Measurements from ENCODE around the gene RSPO4. TPM values are rescaled to one million over a fixed set of nuclear protein-coding genes. Genes with fewer than 3 reads are reported as not detected.

Gene RSPO4
- total and polyA plus RNA-seq, 2 of the 13 experiments (the other 11 are each of a cell fraction or from before 2014, with no cell fraction given): not detected

DNA sequence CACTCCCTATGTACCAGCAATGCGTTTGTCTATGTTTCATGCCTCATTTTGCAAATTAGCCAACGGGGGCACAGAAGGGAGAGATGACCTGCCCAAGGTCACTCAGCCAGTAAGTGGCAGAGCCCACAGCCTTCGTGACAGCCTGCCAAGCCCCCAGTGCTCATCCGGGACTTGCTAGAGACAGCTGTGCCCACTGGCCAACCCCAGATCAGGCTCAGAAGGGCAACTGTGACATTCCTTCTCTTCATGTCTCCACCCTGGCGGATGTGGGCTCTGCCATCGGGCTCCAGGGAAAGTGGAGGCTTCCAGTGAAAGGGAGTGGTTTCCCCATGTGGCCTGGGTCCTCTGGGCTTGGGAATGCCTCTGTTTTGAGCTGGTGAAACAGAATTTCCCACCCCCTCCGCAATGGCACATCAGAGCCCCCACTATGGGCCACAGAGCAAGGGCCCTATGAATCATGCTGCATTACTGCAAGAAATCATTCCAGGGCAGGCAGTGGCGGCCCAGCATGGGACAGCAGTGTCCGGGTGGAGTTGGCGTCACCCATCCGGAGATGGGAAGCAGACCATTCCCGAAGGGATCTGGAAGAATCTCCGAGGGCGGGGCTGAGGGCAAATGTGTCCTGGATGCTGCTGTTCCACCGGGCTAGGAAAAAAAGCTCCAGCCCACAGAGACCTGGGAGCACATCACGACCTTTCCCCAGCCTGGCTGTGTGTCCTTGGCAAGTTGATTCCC is 9.1 kb downstream of the RSPO4 start:
- in situ Hi-C loops (cut with HindIII; ENCODE audit: extremely low pct_ligation_motif_present, low pct_unique_long_range_greater_than_20kb): no loop called here
- TF ChIP-seq YEATS4 (CRISPR knock-in tag; IDR thresholded peaks at IDR 0.05; ENCODE audit: borderline replicate concordance): no peak
- TF ChIP-seq PBX3 (CRISPR knock-in tag; IDR thresholded peaks at IDR 0.05; ENCODE audit: borderline replicate concordance): no peak
- no peak for TF ChIP-seq MBNL3 (CRISPR knock-in tag; conservative IDR thresholded peaks at IDR 0.05)
- no peak for TF ChIP-seq THAP8 (CRISPR knock-in tag; IDR thresholded peaks at IDR 0.05; ENCODE audit: borderline replicate concordance)
- TF ChIP-seq SRSF4 (IDR thresholded peaks at IDR 0.05; ENCODE audit: low read depth, low read length, poor library complexity, severe bottlenecking): no peak
- no peak for TF ChIP-seq JARID2 (CRISPR knock-in tag; IDR thresholded peaks at IDR 0.05; ENCODE audit: insufficient replicate concordance)
- TF ChIP-seq ZNF576 (CRISPR knock-in tag; IDR thresholded peaks at IDR 0.05): no peak
- TF ChIP-seq ATRX (CRISPR knock-in tag; IDR thresholded peaks at IDR 0.05; ENCODE audit: borderline replicate concordance): no peak
- TF ChIP-seq STAG1 (CRISPR knock-in tag; IDR thresholded peaks at IDR 0.05): no peak
- no peak for TF ChIP-seq MAFK (conservative IDR thresholded peaks at IDR 0.05 in 1 of 2, IDR thresholded peaks at IDR 0.05 in 1 of 2; ENCODE audit: low read length in 2 of 2)
- no TSS peak for BruUV-seq (replicated peaks)
- 11% methylated on average over 16 of the region's 16 CpGs for WGBS (ENCODE audit: low lambda C conversion rate)
- no peak overlapping the region for H3K27ac ChIP-seq (ENCODE audit: extremely low read length, insufficient read depth, low read length)
- ATAC-seq (no peak), DNase-seq (ENCODE audit: low spot score) (no peak), FAIRE-seq (no peak)
- H2AFZ ChIP-seq (ENCODE audit: low read length): no peak overlapping the region
- ChIA-PET CTCF (ENCODE audit: low intra/inter-chr PET ratio, low total read pairs) (no interaction called here), POLR2A (no interaction called here)
- no peaks in the 10 kb centered on the region for H4K20me1 ChIP-seq (ENCODE audit: insufficient read depth, low read length)
- H3K4me1 ChIP-seq (ENCODE audit: insufficient read depth, low read length): no peaks in the 10 kb centered on the region
- no peaks in the 10 kb centered on the region for H3K36me3 ChIP-seq (replicated peaks in 1 of 2; ENCODE audit: control insufficient read depth in 1 of 2, insufficient read depth in 2 of 2, low read length in 2 of 2)
- no peaks in the 10 kb centered on the region for H3K79me2 ChIP-seq (ENCODE audit: insufficient read depth, low read length)
- intact Hi-C loops (cut with micrococcal nuclease; ENCODE audit: unreplicated experiment): no loop called here
- H3K4me3 ChIP-seq (replicated peaks in 1 of 3; ENCODE audit: insufficient read depth in 1 of 3, low read depth in 2 of 3, low read length in 3 of 3): no peak overlapping the region
- H3K9ac ChIP-seq (ENCODE audit: insufficient read depth, low read depth, low read length): no peak overlapping the region
- H3K27me3 ChIP-seq (ENCODE audit: control insufficient read depth in 1 of 2, insufficient read depth in 2 of 2, low read length in 2 of 2): peaks cover 7 to 40% of the 10 kb centered on the region in 2 experiments; a peak in 4 of 5 replicates
- no peaks in the 10 kb centered on the region for H3K9me3 ChIP-seq (ENCODE audit: low read length)
- H3K4me2 ChIP-seq (ENCODE audit: low read depth, low read length): no peak overlapping the region
